GM12891 (cell line): ENCODE results near the gene NEK3.
"Not testable (repeated sequence)": the region's sequence is repeated elsewhere in the genome, so short reads cannot be mapped to it uniquely, and the experiment has no call there.

ENCODE experiments used
- POLR2A ChIP-seq: IDR thresholded peaks from 2 replicates; pipeline ENCODE4 v1.6.1; 2011; ENCODE audit warnings: low read depth, low read length, control low read depth
- POLR2AphosphoS5 ChIP-seq: IDR thresholded peaks from 2 replicates; pipeline ENCODE4 v1.6.1; 2011; ENCODE audit warnings: low read depth, low read length, control low read depth
- POU2F2 ChIP-seq: IDR thresholded peaks from 2 replicates; pipeline ENCODE4 v1.6.1; 2011; ENCODE audit warnings: low read depth, mild to moderate bottlenecking, control low read depth, low read length, moderate library complexity
- SPI1 ChIP-seq: IDR thresholded peaks from 2 replicates; pipeline ENCODE4 v1.6.1; 2011; ENCODE audit warnings: low read depth, low read length, control low read depth
- TAF1 ChIP-seq: IDR thresholded peaks from 2 replicates; pipeline ENCODE4 v1.6.1; 2011; ENCODE audit warnings: low read depth, low read length, control low read depth

- not testable (repeated sequence) for TF ChIP-seq POLR2AphosphoS5, POLR2A, TAF1, POU2F2, SPI1
Observed at GRCh38 chr13:52203864-52204263, 44.5 kb upstream of the NEK3 start.
